GM19240 (cell line): ENCODE data around the gene LRMDA.

Source experiments
- DNase-seq: peaks from one replicate; pipeline ENCODE4 v3.0.0; 2011; ENCODE audit warnings: low spot score; ENCODE audit not compliant: insufficient read length

Gene LRMDA

DNA sequence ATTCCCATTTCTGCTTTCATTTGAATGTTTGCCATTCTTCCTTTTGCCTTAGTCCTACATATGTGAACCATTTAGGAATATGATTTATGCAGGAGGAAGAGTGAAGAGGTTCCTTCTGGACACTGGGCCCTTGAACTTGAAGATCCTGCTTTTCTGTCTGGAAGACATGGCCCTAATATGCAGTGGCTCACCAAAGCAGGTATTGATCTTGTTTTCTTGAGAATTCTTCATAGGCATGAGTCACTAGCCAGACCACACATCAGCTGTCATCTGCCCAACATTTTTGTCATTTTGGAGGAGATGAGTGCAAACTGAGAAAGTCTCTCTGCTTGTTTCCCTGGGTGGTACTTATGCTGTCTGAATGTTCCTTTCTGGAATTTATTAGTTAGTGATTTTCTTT is 382.6 kb downstream of the LRMDA start:
- DNase-seq: no peak

DNA sequence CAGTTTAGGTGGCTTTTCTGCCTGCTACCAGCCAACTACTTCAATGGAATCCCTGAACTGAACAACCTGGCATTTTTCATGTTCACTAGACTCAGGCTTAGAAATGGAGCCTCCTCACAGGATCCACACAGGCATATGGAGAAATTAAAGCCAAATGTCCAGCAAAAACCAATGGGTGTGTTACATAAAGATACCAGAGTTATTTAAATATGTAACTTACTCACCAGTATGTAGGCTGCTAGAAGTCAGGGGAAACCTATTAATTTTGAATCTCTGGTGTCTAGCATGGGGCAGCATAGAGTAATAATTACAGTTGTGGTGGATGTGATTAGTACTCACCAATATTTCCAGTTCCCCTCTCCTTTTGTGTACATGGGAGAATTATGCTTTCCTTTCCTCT is 383.6 kb downstream of the LRMDA start:
- DNase-seq: no peak

DNA sequence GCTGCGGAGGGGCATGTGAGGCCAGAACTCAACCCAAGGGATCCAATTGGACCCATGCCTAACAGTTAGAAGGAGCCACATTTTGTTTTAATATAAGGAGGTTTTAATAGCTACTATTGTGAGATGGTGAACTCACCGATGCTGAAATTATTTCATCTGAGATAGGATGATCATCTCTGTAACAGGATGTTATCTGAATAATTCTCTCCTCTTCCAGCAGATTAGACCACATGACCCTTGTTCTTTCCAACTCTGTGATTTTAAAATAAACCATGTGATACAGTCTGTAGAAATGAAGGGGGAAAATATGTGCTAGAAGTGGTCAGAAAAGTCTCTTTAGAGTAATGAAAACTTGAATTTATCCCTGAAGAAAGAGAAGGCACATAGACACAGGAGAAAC is 385.8 kb downstream of the LRMDA start:
- DNase-seq: no peak

DNA sequence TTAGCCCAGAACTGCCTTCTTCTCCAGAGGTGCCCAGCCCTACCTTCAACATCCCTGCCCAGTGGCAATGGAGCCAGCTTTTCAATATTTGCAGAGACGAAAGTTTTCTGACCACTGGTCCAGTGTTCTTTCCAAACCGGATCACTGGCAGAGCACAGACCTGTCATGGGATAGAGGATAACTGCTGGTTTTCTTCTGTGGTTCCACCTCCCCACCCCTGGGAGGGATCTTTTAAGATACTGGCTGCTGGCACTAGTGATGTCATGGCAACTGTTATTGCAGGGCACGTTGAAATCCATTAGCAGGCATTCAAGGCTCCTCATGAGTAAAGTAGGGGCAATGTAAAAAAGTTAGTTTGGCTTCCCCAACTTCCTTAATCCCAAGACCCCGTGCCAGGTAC is 387.1 kb downstream of the LRMDA start:
- DNase-seq: no peak

DNA sequence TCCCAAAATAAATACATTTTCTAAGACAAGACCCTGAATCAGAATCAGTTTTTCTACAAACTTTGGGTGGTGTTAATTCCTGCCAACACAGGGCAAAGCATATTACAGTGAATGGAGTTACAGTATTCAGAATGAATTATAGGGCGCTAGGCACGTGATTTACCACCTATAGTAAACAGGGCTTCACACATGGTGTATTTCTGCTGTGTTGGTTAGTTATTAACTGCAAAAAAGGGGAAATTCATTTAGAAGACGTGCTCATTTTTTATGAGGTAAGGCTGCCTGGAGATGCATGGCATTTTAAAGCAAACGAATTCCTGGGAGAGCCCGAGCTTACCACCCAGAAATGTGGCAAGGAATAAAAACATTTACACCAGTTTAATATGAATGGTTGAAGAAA is 393.8 kb downstream of the LRMDA start:
- no peak for DNase-seq

DNA sequence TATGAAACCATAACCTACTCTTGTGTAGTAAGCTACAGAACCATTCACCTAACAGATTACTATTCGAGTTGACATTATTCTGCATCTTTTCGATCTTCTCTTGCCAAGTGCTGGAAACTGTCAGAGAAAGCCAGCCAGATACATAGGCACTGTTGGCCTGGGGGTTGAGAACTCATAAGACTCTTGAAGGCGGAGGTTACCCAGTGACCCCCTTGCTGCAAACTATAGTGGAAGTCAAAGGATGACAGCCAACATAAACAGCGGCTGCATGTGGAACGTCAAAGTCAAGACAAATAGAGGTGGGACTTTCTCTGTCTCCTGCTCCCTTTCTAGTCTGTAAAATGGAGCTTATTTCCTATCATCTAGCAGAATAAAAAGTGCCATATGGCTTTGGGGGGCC is 394.2 kb downstream of the LRMDA start:
- DNase-seq: no peak

DNA sequence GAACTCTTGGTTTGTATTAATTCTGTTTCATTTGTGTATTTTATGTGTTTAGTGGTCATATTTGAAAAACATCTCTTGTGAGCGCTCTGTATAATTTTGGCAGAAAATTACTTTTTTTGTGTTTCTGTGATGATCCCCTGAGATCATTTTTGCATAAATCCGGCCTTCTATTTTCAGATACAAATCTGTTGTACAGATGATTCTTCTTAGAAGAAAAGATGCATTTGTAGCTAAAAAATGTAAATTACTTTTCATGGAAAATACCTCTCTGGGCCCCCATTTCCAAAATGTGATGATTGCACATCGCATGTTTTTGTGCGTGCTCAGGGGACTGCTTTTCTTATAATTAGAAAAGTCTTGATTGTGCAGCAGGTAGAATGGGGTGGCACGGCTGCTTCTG is 395.4 kb downstream of the LRMDA start:
- no peak for DNase-seq

DNA sequence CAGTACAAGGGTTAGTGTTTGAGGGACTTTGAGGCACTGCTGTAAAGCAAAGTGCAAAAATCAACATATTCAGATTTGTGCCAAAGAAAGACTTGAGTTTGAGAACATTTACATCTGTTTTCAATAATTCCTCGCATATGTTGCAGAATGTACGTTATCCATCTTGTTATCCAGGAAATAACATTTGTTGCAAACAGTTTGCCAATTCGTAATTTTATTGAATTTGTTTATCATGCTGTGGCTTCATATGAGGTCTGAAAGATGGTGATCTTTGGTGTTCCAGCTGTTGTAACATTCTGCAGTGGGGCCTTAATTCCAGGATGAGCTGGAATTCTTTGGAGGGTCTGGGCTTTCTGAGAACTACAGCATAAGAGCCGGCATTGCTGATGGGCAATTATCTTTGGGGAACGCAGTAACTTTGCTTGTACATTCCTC is 396.2 kb downstream of the LRMDA start:
- DNase-seq: no peak

DNA sequence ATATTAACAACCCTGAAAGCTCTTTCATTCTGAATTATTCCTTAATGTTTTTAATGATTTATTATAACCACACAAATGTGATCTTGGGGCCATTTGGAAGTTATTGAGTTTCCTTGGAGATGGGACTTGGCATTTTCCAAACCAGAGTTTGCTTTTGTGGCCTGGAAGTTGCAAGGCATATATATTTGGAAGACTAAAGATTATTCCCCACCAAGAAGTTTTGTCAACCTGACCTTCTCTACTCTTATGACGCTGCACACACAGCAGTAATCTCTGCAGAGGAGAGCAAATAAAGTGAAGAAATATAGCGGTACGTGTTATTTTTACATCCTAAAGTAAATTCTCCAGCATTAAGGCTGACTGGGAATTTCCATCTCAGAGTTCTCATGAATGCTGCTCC is 397.0 kb downstream of the LRMDA start:
- DNase-seq: no peak

DNA sequence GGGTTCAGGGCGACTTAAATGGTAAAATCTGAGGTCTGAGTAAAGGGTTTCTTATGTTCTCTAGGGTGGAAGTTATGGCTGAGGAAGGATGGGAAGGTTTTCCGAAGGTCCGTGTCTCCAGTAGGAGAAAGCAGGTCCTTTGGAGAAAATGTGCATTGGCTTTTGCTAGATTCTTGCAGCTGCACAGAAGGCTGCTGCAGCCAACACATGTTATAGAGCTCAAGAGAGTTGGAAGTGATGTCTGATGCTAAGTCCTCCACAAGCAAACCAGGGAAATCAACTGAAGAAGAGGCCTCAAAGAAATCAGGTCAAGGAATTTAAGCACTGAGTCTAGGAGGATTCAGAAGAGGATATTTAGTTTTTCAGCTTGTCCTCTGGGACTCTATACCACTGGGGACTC is 404.6 kb downstream of the LRMDA start:
- DNase-seq: no peak

DNA sequence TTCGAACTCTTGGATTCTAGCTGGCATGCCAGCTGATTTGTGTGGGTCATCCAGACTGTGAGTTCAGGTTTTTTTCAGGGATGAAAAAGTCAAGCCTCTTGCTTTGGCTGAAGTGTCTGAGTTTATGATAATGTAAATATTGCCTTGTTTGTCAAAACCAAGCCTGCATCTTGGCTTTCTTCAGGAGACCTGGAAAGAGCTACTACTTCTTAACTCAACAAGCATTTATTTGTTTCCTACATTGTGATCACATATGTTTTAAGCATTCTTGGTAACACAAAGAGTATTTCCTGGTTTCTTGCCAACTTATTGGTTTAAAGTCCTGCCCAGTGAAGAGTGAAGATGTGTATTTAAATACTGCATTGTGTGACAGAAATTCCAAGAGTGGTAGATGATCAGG is 407.1 kb downstream of the LRMDA start:
- no peak for DNase-seq

DNA sequence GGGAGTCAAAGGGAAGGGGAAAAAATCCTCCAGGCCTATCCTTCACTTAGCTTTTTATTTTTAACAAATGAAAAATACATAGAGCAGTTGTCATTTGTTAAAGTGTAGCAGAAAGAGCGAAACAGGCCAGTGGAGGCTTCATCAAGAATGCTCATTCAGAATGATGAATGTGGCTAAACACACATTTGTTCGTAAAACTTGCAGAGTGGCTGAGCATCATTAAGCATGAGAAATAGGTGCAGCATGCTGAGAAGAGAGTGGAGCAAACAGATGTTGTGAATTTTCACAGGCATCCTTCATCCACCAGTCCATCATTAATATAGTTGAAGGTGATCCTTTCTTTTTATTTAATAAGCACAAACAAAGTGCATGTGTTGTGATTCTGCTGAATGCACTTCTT is 407.6 kb downstream of the LRMDA start:
- DNase-seq: no peak

DNA sequence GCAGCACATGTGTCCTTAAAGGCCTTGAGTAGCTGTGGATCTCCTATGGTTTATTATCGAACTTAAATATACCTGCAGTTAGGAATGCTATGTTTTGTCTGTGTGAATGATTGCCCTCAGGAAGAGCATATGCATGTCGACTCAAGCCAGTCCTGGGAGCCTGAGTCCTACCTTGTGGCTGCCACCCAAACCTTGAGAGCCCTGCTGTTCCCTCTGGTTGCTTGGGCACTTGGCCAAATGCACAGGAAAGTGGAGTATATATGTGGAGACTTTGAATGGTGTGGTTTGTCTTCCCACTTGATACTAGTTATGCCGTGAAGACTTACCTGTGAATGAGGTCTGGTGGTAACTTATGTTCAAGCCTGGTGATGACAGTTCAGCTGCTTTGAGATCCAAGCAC is 409.8 kb downstream of the LRMDA start:
- DNase-seq: no peak

DNA sequence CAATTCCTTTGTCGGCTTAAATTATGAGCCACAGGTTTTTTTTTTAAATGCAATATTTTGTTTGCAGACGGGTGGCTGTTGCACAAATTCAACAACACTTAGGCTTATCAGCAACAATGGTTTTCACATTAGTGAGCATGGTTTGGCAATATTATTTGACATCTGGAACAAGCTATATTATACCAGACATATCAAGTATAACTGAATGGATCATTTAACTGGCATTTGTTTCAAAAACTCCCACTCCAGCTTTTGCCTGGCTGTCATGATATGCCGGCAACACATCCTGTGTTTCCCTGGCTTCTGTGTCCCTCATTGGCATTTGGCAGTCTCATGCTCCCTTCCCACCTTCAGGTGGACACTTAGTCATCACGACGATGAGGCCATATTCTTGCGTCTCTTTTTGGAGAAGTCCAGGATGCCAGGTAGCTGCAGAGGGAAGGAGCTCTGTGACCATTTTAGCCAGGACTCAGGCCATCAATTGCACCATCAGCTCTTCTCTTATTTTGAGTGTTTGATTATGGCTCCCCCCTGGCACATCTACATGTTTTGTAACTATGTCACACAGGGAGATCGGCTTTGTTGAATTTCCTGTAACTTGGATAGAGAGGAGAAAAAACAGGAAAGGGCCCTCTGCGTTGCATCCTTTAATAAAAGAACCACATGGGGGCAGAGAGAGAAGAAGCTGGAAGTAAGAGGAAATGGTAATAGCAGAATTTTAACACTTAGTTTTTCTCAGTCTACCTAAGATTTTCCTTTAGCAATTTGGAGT is 413.9 kb downstream of the LRMDA start:
- no peak for DNase-seq

DNA sequence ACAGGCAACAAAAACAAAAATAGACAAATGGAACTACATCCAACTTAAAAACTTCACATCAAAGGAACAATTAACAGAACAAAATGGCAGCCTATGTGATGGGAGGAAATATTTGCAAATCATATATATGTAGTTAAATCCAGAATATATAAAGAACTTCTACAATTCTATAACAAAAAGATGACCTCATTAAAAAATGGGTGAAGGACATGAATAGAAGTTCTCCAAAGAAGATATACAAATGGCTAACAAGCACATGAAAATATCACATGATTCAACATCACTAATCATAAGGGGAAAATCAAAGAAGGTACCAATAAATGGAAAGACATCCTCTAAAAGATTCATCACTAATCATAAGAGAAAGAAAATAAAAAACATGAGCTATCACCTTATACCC is 416.1 kb downstream of the LRMDA start:
- no peak for DNase-seq

DNA sequence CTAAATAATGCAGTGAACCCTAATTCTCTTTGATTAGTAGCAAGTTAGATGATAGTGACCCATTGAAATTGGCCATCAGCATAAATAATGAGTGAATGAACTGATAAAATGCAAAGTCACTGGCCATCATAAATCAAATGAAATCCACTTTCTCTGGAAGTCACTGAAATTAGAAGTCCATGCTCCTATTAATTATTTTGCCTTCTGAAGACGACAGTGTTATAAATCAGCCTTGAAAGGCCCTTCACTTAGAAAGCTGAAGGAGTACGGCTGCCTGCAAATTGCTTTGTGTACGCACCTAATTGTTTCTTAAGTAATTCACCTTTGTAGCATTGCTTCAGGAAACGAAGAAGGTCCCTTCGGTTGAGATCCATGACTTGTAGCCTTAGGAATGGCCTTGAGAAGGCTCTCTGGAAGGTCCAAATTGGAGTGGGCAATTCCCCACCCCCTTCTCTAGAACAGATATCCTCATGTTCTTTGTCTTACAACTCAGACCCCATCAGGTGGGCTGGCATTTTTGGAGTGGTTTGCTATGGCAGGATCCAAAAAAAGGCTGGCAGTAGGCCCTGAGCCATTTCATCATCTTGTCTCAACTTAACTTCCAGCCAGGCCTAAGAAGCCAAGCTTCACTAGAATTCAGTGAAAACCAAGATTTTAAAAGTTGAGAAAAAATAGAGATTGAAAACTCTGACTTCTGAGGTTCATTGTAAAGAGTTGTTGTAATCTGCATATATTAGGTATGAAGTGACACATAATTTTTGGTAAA is 420.3 kb downstream of the LRMDA start:
- DNase-seq: no peak

DNA sequence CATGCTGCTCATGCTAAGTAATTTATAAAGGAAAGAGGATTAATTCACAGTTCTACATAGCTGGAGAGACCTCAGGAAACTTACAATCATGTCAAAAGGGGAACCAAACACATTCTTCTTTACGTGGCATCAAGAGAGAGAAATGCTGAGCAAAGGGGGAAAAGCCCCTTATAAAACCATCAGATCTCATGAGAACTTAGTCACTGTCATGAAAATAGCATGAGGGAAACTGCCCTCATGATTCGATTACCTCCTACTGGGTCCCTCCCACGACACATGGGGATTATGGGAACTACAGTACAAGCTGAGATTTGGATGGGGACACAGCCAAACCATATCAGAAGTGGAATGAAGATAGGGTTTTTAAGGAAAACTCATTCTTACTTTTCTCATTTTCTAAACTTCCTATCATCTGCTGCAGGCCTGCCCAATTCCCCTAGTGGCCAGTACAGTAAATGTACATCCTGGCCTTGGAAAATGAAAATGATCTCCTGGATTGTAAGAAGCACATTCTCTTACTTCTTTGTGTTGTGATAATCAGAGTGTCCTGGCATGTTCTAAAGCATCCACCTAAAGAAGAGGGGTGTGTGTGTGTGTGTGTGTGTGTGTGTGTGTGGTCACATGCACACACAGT is 421.5 kb downstream of the LRMDA start:
- no peak for DNase-seq

DNA sequence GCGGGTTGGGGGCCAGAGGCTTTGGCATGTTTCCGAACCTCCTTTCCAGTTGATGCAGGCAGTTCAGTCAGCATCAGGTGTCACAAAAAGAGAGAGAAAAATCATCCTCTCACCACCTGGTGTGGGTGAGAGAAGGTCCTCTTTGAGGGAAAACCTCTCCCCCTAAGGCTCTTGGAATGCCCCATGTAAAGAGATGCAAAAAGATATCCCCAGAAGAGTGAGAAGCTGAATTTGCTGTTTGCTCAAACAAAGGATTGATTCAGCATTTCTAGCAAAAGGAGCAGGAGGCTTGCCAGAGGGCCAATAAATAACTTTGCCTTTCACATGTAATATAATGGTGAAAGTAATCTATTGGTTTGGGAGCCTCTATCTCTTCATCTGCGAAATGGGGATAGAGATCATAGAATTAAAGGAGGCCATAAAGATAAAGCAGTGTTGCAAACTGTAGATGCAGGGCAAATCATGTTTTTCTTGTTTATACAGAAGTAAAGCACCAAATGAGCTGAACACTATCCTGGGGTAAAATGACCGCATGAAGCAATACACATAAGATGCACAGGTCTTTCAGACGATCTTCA is 425.9 kb downstream of the LRMDA start:
- DNase-seq: no peak

DNA sequence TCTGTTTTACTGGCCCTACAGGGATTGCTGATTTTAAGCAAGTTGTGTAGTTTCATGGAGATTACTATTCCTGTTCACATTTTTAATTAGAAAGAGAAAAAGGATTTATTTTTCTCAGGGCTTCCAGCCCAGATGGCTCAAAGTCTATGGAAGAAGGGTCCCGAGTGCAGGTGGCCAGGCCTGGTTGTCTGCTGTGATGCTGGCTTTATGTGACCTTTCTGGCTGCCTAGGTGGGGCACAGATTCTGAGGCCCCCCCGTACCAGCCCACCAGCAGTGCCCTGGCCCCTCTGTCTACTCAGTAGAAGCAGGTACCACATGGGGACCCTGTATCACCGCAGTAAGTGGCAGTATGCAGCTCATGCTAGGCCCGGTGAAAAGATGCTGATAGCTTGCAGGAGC is 426.5 kb downstream of the LRMDA start:
- no peak for DNase-seq

DNA sequence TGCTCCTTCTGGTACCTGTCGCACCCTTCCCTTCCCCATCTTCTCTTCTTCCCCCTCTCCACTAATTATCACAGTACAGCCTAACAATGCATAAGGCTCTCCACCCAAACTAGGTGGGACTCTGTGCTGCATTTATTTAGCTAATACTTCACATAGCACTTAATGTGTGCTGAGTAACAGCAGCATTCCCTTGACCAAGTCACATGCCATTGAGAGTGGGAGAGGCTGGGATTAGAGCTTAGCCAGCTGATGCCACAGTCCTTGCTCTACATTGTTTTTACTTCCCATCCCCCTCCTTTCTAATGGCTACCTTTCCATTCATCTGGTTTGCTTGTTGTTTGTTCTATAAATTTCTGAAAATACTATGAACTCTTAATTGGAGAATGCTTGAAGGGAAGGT is 426.9 kb downstream of the LRMDA start:
- DNase-seq: no peak

DNA sequence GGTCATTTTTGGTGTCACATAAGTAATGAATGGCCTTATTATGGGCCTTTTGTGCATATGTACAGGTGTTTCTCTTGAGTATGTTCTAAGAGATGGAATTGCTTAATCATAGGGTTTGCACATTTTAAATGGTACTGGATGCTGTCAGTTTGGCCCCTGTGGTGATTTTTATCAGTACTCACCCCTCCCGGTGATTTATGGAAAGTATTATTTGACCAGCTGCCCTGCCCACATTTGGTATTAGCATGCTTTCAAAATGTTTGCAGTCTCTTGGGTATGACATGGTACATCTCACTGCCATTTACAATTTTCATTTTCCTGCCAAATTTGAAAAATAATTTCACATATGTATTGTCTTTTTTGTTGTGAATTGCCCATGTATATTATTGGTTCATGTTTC is 427.7 kb downstream of the LRMDA start:
- DNase-seq: no peak

DNA sequence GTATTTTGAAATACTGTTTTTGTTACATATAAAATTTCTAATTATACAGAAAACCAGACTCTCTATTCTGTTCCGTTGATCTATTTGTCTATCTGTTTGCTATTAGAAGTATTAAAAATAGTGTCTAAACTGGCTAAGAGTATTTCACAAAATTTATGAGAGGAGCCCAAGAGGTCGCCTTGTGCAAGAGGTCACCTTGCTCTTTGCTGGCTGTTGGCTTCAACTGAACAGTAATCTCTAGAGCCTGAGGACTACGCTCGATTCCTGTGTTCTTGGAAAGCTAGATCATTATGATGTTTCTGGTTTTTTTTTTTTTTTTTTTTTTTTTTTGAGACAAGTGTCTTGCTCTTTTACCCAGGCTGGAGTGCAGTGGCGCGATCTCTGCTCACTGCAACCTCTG is 428.6 kb downstream of the LRMDA start:
- no peak for DNase-seq
